Sigmoid colon (tissue), 4 donors: Measurements from ENCODE around the gene VAMP8.

ENCODE experiments used
- POLR2AphosphoS5 ChIP-seq, 4 donors: sonication (generic); formaldehyde crosslinking; IDR thresholded peaks; one replicate each; pipeline ENCODE4 v1.6.1; 2017; ENCODE audit warnings: antibody characterized with exemption in 4 of 4
- TF ChIP-seq, protein P1 (sequence below), 4 experiments: fragments of 450-650 bp in 3 of 4; fragments of 200-600 bp in 1 of 4; IDR thresholded peaks; one replicate each; pipeline ENCODE4 v1.5.1; 2016 to 2019; ENCODE audit warnings: antibody characterized with exemption in 4 of 4, mild to moderate bottlenecking in 3 of 4, moderate library complexity in 2 of 4

DNA sequence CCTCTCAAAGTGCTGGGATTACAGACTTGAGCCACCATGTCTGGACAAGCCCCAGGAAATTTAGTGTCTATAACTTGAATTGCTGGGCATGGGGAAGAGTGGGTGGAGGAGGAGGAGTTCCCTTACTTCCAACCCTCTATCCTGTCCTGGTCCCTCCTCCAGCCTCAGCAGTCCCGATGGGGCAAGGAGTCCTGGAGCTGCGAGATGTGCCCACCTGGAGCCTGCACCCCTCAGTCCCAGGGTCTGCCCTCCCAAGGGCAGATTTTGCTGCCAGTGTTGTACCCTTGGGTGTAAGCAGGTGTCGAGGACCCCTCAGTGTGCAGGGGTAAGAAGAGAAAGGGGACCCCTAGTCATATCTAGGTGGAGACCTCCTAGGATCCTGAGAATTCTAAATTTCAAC is 2.8 kb downstream of the VAMP8 start:
- TF ChIP-seq, protein P1, sequence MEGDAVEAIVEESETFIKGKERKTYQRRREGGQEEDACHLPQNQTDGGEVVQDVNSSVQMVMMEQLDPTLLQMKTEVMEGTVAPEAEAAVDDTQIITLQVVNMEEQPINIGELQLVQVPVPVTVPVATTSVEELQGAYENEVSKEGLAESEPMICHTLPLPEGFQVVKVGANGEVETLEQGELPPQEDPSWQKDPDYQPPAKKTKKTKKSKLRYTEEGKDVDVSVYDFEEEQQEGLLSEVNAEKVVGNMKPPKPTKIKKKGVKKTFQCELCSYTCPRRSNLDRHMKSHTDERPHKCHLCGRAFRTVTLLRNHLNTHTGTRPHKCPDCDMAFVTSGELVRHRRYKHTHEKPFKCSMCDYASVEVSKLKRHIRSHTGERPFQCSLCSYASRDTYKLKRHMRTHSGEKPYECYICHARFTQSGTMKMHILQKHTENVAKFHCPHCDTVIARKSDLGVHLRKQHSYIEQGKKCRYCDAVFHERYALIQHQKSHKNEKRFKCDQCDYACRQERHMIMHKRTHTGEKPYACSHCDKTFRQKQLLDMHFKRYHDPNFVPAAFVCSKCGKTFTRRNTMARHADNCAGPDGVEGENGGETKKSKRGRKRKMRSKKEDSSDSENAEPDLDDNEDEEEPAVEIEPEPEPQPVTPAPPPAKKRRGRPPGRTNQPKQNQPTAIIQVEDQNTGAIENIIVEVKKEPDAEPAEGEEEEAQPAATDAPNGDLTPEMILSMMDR (IDR thresholded peaks at IDR 0.05) = no peak
- TF ChIP-seq POLR2AphosphoS5 (IDR thresholded peaks at IDR 0.05) = no peak
